DND-41 (cell line): ENCODE results near the gene DLK1.

Experiments
- ATAC-seq: fragments of 200-7000 bp; cut with Tn5 transposase; 3 replicates; pipeline ENCODE4 v1.9.1; 2021; ENCODE audit warnings: low read depth; ENCODE audit not compliant: insufficient read depth
- DNase-seq: peaks from one replicate; pipeline ENCODE4 v3.0.0-alpha.2; 2020
- H2AFZ ChIP-seq: 2 replicates; pipeline ENCODE4 v1.6.0; 2012; ENCODE audit warnings: low read depth, low read length
- H3K27ac ChIP-seq: 2 replicates; pipeline ENCODE4 v1.5.1; 2012; ENCODE audit warnings: low read length, inconsistent platforms
- H3K27me3 ChIP-seq: fragments of 200-600 bp; sonication (generic); 2 replicates; pipeline ENCODE4 v1.6.0; 2012; ENCODE audit warnings: low read length, mild to moderate bottlenecking, inconsistent platforms; ENCODE audit not compliant: insufficient read depth, poor library complexity
- H3K36me3 ChIP-seq: 2 replicates; pipeline ENCODE4 v1.5.1; 2012; ENCODE audit warnings: low read length, inconsistent platforms; ENCODE audit not compliant: insufficient read depth
- H3K4me1 ChIP-seq: 2 replicates; pipeline ENCODE4 v1.5.1; 2012; ENCODE audit warnings: mild to moderate bottlenecking, low read length; ENCODE audit not compliant: insufficient read depth
- H3K4me2 ChIP-seq: 2 replicates; pipeline ENCODE4 v1.6.0; 2012; ENCODE audit warnings: mild to moderate bottlenecking, moderate library complexity, low read length, inconsistent platforms; ENCODE audit not compliant: insufficient read depth
- H3K4me3 ChIP-seq, 2 experiments: fragments of 200-600 bp in 1 of 2; shearing (Covaris generic) in 1 of 2; 2 replicates each; pipeline ENCODE4 v1.5.1; 2012 to 2016; ENCODE audit warnings: inconsistent platforms in 2 of 2, low read length in 2 of 2, mild to moderate bottlenecking in 2 of 2, low read depth in 1 of 2, moderate library complexity in 1 of 2
- H3K79me2 ChIP-seq: 2 replicates; pipeline ENCODE4 v1.6.0; 2012; ENCODE audit warnings: low read length, inconsistent platforms; ENCODE audit not compliant: insufficient read depth
- H3K9ac ChIP-seq: 2 replicates; pipeline ENCODE4 v1.6.0; 2012; ENCODE audit warnings: low read depth, mild to moderate bottlenecking, inconsistent platforms, low read length, moderate library complexity
- H3K9me3 ChIP-seq: 2 replicates; pipeline ENCODE4 v1.5.1; 2012; ENCODE audit warnings: low read length, moderate library complexity, mild to moderate bottlenecking, inconsistent platforms; ENCODE audit not compliant: insufficient read depth, severe bottlenecking
- H4K20me1 ChIP-seq: 2 replicates; pipeline ENCODE4 v1.6.0; 2012; ENCODE audit warnings: low read length; ENCODE audit not compliant: insufficient read depth
- EZH2 ChIP-seq: IDR thresholded peaks from 3 replicates; pipeline ENCODE4 v1.6.1; 2012; ENCODE audit warnings: borderline replicate concordance, low read depth, mild to moderate bottlenecking, moderate library complexity, low read length, inconsistent platforms; ENCODE audit not compliant: severe bottlenecking
- TF ChIP-seq, protein P1 (sequence below): IDR thresholded peaks from 2 replicates; pipeline ENCODE4 v1.5.1; 2012; ENCODE audit warnings: borderline replicate concordance, low read length, moderate library complexity, mild to moderate bottlenecking; ENCODE audit not compliant: poor library complexity, severe bottlenecking; ENCODE audit errors: extremely low read depth

DLK1 gene

DNA sequence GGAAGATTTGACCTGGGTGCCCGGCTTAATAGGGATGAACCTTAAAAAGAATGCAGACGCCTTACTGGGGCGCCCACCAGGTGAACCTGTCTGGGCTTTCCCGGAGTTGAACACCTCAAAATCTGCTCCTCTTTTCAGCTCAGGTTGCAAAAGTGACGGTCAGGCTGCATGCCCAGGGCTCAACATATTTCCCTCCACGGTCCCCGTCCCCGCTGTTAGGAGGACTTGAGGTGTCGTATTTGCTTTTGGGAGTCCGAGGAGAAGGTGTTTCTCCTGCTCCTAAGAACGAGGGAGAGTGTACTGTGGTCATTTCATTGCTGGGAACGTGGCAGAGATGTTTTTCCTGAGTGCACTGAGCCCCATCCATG lies 1.2 kb downstream of the DLK1 start:
- H3K79me2 ChIP-seq = no peaks in the 10 kb centered on the region
- no peaks in the 10 kb centered on the region for H4K20me1 ChIP-seq
- no peak overlapping the region for H2AFZ ChIP-seq
- H3K4me1 ChIP-seq = no peaks in the 10 kb centered on the region
- H3K27ac ChIP-seq = no peak overlapping the region
- no peak overlapping the region for H3K4me2 ChIP-seq
- no peaks in the 10 kb centered on the region for H3K27me3 ChIP-seq
- no peaks in the 10 kb centered on the region for H3K36me3 ChIP-seq
- H3K4me3 ChIP-seq = no peak overlapping the region
- H3K9ac ChIP-seq = no peak overlapping the region
- ATAC-seq (no peak), DNase-seq (no peak)
- H3K9me3 ChIP-seq = no peaks in the 10 kb centered on the region
- TF ChIP-seq, protein P1, sequence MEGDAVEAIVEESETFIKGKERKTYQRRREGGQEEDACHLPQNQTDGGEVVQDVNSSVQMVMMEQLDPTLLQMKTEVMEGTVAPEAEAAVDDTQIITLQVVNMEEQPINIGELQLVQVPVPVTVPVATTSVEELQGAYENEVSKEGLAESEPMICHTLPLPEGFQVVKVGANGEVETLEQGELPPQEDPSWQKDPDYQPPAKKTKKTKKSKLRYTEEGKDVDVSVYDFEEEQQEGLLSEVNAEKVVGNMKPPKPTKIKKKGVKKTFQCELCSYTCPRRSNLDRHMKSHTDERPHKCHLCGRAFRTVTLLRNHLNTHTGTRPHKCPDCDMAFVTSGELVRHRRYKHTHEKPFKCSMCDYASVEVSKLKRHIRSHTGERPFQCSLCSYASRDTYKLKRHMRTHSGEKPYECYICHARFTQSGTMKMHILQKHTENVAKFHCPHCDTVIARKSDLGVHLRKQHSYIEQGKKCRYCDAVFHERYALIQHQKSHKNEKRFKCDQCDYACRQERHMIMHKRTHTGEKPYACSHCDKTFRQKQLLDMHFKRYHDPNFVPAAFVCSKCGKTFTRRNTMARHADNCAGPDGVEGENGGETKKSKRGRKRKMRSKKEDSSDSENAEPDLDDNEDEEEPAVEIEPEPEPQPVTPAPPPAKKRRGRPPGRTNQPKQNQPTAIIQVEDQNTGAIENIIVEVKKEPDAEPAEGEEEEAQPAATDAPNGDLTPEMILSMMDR = no peak
- no peak for TF ChIP-seq EZH2

DNA sequence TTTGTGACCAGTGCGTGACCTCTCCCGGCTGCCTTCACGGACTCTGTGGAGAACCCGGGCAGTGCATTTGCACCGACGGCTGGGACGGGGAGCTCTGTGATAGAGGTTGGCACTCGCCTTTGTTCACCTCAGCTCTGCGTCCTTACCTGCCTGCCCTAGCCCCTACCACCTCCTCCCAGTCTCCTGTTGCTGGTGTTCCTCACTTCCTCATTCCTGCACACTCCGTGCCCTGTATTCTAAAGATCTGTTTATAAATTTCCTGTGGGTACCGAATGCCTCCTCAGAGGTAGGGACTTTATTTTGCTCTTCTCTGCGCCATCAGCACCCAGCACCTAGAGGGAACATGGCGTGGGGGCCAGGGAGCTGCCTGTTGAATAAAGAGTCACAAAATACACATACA lies 2.3 kb downstream of the DLK1 start:
- DNase-seq (no peak), ATAC-seq (no peak)
- H3K4me3 ChIP-seq = no peak overlapping the region
- no peaks in the 10 kb centered on the region for H3K27me3 ChIP-seq
- no peaks in the 10 kb centered on the region for H3K36me3 ChIP-seq
- H3K4me2 ChIP-seq = no peak overlapping the region
- H3K9me3 ChIP-seq = no peaks in the 10 kb centered on the region
- no peak overlapping the region for H3K9ac ChIP-seq
- H4K20me1 ChIP-seq = no peaks in the 10 kb centered on the region
- H3K4me1 ChIP-seq = no peaks in the 10 kb centered on the region
- no peak overlapping the region for H2AFZ ChIP-seq
- TF ChIP-seq EZH2 = no peak
- TF ChIP-seq, protein P1 = no peak
- no peak overlapping the region for H3K27ac ChIP-seq
- no peaks in the 10 kb centered on the region for H3K79me2 ChIP-seq

DNA sequence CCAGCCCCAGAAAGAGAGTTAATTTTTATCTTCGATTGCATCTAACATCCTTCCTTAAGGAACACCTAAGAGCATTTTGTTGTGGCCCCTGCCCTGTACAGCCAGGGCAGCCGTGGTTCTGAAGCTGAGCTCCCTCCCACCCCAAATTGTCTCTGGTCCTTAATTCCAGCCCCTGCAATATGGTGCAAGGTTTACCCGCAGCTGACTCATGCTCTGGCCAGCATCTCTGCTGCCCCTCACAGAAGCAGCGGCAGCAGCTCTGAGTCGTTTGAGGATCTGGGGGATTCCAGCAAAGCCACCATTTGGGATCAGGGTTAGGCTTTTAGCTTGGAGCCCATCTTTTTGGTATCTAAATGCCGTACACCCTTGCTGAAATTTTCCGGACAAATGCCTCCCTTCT lies 3.3 kb downstream of the DLK1 start:
- Histone ChIP-seq H3K36me3 (no peaks in the 10 kb centered on the region), H3K27me3 (no peaks in the 10 kb centered on the region), H3K79me2 (no peaks in the 10 kb centered on the region), H3K9ac (no peak overlapping the region), H2AFZ (no peak overlapping the region), H3K27ac (no peak overlapping the region), H3K4me1 (no peaks in the 10 kb centered on the region), H4K20me1 (no peaks in the 10 kb centered on the region), H3K4me3 (no peak overlapping the region), H3K9me3 (no peaks in the 10 kb centered on the region), H3K4me2 (no peak overlapping the region)
- no peak for TF ChIP-seq EZH2
- TF ChIP-seq, protein P1 = no peak
- DNase-seq (no peak), ATAC-seq (no peak)

DNA sequence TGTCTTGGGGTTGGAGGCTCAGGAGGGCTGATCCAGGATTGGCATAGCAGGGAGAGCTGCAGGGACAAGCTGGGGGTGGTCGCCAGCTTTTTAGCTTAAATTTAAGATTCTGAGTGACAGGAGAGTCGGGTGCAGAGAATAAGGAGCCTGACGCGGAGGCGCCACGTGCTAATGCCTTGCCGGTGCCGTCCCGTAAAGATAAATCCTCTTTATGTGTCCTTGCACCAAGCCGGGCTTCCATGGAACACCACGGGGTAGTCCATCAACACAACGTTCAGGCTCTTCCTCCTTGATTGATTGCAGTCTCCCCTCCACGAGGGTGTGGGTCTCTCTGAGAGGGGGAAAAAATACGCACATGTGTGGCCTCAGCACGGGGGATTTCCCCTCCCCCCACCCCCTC lies 3.9 kb downstream of the DLK1 start:
- H3K27ac ChIP-seq = no peak overlapping the region
- no peak for ATAC-seq
- no peak overlapping the region for H3K4me3 ChIP-seq
- no peaks in the 10 kb centered on the region for H3K36me3 ChIP-seq
- no peak overlapping the region for H2AFZ ChIP-seq
- no peaks in the 10 kb centered on the region for H3K9me3 ChIP-seq
- TF ChIP-seq EZH2 = no peak
- TF ChIP-seq, protein P1 = no peak
- no peaks in the 10 kb centered on the region for H3K27me3 ChIP-seq
- H3K4me2 ChIP-seq = no peak overlapping the region
- DNase-seq = no peak
- no peak overlapping the region for H3K9ac ChIP-seq
- H3K79me2 ChIP-seq = no peaks in the 10 kb centered on the region
- no peaks in the 10 kb centered on the region for H4K20me1 ChIP-seq
- no peaks in the 10 kb centered on the region for H3K4me1 ChIP-seq
